HG03469 (cell line): ENCODE results near the gene CCDC170.
"Not testable (repeated sequence)": the region's sequence is repeated elsewhere in the genome, so short reads cannot be mapped to it uniquely, and the experiment has no call there.

Experiments
- ATAC-seq: cut with Tn5 transposase; IDR thresholded peaks from one replicate; pipeline ENCODE4 v1.9.1; 2021; ENCODE audit warnings: mild to moderate bottlenecking, moderate library complexity, moderate number of reproducible peaks; ENCODE audit not compliant: unreplicated experiment

The CCDC170 gene

DNA sequence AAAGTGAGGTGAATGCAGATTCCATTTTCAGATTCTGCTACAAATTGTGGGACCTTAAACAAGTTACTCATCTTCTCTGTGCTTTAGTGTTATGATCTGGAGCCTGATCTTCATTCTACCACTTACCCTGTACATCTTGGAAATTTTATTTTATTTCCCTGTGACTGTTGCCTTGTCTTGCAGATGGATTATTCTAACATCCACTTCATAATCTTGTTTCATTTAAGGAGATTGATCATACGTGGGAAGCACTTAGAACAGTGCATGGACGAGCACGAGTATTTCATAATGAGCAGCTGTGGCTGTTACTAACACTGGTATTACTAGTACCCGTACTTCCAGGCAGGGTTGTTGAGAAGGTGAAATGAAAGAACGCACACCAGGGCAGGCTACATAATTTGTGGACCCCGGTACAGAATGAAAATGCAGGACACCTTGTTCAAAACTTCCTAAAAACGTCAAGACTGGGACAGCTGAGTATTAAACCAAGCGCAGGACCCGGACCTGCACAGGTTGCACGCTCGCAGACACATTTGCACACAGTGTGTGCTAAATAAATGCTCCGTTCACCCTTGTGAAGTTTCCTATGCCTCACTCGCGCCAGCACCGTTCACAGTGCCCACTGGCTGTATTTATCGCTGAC, 535 bp upstream of the CCDC170 start:
- no peak for ATAC-seq

DNA sequence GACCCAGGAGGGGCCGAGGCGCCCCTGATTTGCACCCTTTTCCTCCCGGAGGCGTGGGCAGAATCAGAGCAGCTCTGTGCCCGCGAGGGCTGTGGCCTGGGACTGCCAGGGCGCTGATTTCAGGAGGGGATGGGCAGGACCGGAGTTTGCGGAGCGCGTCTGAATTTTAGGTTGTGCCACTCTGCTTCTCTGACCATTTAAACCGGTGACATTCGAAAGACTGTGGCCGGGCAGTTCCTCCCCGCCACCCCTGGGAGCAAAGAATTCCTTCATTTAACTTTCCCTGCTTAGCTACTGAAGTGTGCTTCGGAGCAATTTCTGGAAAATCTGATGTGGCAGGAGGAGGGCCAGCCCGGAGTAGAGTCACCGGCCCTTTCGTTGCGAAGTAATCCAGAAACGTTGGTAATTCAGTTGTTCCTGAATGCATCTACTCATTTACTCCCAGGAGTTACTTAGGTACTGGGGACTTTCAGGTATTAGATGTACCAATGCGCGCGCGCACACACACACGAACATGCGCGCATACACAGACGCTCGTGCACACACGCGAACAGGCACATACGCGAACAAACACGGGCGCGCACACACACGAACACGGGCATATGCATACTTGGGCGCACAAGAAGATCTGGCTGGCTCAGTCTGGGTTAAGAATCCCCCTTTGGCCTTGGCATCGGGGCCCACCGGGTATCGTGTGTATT, 568 bp downstream of the CCDC170 start:
- ATAC-seq = no peak

DNA sequence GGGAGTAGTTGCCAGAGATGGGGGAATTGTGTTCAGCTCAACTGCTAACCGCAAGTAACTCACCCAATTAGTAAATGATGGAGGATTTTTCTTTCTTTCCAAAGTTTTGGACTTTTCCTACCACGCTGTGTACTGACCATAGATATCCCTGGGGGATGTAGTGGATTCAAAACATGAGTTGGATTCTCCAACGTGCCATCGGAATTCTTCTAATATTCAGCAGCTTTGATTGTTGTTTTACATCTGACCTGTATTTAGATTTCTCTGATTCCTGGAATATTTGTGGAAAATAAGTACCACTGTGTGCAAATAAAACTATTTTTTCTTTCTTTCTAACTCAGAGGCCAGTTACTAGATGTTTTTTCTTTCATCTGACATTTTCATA, 1.1 kb downstream of the CCDC170 start:
- ATAC-seq = no peak

DNA sequence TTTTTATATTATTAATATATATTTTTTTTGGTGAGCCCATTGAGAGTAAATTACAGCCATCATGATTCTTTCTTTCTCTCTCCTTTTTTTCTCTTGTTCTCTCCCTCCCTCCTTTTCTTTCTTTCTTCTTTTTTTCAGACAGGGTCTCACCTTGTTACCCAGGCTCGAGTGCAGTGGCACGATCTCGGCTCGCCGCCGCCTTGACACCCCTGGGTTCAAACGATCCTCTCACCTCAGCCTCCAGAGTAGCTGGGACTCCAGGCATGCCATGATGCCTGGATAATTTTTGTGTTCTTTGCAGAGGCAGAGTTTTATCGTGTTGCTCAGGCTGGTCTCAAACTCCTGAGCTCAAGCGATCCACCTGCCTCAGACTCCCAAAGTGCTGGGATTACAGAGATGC, 1.6 kb downstream of the CCDC170 start:
- no peak for ATAC-seq

DNA sequence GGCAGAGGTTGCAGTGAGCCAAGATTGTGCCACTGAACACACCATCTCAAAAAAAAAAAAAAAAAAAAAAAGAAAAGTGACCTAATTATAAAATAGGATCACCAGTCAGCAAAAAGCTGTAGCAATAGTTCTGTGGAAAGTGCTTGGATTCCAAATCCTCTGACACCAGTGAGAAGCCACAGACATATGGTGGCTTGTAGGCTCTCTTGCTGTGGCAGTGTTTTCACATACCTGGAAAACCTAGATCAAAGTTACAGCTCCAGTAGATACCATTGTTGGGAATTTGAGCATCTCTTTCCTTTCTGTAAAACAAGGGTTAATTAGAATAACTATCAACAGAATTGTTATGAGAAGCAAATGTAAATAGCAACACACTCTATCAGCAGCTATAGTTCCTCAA, 4.1 kb downstream of the CCDC170 start:
- no peak for ATAC-seq

DNA sequence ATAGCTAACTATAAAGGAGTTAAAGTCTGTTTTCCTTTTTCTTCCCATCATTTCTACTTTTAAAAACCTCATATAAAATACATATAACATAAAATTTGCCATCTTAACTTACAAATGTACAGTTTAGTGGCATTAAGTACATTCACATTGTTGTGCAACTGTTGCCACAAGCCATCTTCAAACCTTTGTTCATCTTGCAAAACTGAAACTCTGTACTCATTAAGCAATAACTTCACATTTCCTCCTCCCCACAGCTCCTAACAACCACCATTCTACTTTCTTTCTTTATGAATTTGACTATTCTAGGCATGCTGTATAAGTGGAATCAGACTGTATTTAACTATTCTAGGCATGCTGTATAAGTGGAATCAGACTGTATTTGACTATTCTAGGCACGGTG, 4.5 kb downstream of the CCDC170 start:
- ATAC-seq = no peak

DNA sequence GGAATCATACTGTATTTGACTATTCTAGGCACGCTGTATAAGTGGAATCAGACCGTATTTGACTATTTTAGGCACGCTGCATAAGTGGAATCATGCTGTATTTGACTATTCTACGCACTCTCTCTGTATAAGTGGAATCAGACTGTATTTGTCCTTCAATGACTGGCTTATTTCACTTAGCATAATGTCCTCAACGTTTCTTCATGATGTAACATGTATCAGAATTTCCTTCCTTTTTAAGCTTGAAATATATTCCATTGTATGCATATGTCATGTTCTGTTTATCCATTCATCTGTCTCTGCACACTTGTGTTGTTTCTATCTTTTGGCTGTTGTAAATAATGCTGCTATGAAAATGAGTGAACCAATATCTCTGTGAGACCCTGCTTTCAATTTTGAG, 5.7 kb downstream of the CCDC170 start:
- ATAC-seq = no peak

DNA sequence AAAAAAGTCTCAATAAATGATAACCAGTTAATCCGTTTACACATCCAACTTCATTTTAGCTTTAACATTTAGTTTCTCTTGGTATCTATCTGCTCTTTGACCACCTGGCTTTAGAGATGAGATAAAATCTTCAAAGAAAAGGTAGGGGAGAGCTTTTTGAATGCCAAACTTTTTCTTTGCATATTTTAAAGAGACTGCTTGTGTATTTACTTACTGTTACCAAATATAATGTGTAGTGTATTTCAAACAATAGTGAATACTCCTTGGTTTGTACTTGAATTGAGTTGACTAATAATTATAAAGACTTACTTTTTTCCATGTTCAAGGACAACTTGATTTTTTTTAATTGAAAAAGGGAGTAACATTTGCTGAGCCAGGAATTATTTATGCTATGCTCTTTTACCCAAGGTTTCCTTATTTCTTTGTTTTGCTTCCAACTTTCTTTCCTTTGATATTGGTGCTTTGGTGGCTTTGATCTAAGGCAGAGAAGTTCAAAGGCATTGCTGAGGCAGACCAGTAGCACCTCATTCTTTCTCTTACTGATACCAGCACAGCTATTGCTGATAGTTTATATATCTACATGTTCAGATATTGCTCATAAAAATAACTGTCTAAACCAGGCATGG, 7.8 kb downstream of the CCDC170 start:
- no peak for ATAC-seq

DNA sequence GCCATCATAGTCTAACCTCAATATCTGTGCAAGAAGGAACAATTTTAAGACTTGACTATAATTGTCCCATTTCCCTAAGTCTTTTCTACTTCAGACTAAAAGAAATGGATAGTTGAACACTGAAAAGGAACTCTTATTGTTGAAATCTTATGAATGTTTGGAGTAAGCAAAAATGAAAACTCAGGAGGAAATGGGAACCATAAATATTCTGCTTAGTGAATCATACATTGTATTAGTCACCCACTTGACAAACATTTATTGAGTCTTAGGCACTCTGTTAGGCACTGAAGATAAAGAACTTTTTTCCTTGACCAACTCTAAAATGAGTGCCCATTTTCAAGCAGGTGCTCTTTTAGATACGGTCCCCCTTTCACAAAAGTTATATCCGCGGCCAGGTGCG, 8.7 kb downstream of the CCDC170 start:
- no peak for ATAC-seq

DNA sequence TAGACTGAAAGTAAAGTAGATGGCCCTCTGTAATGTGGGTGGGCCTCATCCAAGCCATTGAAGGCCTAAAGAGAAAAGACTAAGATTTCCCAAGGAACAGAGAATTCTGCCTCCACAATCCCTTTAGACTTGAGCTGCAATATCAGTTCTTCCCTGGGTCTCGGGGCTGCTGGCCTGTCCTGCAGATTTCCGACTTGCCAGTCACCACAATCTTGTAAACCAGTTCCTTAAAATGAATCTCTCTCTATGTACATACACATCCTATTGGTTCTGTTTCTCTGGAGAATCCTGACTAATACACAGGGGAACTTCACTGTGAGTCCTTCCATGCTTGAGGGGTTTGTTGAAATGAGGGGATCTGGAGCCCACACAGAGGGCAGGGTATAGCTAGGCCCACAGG, 12.9 kb downstream of the CCDC170 start:
- no peak for ATAC-seq

DNA sequence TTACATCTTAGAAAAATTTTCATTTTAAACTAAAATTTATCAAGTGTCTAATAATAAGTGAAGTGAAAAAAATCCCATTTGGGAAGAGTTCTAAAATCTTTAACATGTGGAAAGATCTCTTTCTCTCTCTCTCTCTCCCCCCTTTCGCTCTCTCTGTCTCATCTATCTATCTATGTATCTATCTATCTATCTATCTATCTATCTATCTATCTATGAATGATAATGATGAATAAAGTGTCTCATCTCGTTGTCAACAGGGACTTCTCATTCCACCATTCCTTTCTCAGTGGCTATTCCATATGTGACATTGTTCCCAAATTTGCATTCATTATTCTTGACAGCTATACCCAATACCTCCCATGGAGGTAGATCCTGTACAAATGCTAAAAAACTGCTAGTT, 15.2 kb downstream of the CCDC170 start:
- ATAC-seq = no peak

DNA sequence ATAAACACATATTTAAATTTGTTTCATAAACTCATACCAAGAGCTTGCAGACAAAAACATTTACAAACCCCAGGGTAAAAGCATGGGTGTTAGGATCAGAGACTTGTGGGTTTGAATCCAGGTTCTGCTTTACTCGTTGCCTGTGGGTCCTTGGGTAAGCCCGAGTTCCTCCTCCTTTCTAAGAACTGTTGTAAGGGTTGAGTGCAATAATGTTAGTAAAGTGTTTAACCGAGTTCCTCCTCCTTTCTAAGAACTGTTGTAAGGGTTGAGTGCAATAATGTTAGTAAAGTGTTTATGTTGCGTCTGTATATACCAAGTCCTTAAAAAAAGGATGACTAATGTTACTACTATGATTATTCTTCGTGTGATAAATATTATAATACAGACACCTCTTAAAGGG, 18.7 kb downstream of the CCDC170 start:
- ATAC-seq = no peak

DNA sequence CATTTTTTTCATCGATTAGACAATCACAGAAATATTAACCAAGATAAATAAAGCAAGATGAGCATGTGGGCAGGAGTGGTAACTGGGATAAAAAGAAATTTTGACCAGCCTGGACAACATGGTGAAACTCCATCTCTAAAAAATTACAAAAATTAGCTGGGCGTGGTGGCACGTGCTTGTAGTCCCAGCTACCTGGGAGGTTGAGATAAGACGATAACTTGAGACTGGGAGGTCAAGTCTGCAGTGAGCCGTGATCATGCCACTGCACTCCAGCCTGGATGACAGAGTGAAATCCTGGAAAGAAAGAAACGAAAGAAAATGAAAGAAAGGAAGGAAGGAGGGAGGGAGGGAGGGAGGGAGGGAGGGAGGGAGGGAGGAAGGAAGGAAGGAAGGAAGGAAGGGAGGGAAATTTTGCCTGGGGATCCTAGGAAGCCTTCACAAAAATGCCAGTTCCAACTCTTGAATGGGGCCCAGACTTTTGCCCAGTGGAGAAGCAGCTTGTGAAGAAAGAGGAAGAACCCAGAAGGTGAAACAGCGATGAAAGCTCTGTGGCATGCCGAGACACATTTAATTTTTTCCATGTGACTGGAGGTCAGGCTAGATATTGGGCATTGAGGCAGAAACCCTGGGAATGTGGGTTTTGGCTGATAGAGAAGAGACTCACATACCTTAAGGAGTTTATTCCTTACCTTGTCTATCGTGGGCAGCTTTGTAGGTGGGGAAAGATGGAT, 20.3 kb downstream of the CCDC170 start:
- no peak for ATAC-seq

DNA sequence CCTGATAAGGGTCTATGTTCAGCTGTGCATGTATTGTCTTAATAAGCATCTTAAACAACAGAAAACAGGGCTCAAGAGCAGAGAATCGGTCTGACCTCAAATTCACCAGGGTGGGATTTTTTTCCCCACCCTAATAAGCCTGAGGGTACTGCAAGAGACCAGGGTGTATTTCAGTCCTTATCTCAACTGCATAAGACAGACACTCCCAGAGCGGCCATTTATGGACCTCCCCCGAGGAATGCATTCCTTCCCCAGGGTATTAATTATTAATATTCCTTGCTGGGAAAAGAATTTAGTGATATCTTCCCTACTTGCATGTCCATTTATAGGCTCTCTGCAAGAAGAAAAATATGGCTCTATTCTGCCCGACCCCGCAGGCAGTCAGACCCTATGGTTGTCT, 25.2 kb downstream of the CCDC170 start:
- ATAC-seq = not testable (repeated sequence)

DNA sequence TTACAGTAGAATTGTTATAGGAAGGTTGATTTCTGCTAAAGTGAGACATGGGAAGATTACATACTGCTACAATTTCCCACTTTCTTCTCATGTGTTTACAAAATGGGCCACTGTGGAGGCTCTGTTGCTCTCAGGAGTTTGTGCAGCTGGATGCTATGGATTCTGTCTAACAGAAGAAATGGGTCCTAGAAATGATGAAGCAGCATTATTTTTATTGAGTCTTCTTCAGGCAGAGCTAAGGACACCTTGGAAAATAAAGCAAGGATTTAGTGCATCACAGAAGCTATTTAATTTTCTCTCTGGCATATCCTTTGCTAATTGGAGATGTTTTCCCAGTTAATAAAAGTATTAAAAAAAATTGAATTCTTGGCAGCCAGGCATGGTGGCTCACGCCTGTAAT, 29.2 kb downstream of the CCDC170 start:
- no peak for ATAC-seq

DNA sequence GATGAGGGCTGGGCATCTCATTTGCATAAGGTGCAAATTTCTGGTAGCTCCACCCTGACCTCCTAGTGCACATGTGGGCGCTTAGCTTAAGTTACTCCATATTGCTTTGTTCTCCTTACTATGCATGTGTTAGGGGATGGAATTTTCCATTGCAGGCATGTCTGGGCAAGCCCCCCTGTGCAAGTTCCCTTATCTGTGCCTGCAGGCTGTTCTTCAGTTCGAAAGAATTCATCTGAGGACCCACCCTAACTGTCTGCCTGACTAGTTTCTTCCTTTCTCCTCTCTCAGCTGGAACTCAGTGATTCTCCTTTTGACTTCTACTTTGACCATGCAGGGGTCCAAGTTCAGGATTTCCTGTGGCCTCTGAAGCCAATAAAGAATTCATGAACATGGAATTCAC, 30.2 kb downstream of the CCDC170 start:
- ATAC-seq = no peak

DNA sequence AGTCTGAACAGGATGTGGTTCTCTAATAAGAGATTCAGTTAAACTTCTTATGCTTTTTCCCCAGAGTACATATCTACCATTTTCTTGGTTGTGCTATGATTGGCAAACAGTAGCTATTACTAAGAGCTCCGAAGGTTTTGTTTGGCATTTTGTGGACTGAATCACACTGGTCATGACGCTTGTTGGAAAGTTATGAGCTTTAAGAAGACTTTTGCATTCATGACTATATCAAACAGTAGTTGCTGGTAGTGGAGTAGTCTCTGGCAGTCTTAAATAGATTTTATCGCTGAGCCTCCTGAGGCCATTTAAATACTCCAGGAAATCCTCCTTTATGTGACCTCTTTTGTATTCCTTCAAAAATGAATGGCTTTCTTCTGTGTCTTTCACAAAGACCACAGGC, 40.8 kb downstream of the CCDC170 start:
- ATAC-seq = no peak

DNA sequence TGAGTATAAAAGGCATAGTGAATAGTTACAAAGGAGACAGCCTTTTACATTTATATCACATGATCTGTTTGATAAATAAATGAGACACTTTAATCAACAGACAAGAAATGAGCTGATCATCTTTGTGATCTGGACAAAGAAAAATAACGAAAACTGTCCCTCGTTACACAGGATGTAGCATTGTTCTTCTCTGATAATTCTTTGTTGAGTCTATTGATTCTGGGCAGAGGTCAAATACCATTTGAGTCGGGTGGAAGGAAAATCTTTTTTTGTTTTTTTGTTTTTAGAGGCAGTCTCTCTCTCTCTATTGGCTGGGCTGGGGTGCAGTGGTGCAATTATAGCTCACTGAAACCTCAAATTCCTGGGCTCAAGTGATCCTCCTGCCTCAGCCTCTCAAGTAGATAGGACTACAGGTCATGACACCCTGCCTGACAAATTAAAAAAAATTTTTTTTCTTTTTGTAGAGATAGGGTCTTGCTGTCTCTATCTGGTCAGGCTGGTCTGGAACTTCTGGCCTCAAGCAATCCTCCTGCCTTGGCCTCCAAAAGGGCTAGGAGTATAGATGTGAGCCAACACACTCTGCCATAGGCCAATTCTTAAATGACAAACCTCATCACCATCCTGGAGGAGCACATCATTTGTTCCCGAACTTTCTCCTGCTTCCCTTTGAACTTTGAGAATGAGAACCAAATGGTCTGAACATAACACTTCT, 41.8 kb downstream of the CCDC170 start:
- ATAC-seq = no peak

DNA sequence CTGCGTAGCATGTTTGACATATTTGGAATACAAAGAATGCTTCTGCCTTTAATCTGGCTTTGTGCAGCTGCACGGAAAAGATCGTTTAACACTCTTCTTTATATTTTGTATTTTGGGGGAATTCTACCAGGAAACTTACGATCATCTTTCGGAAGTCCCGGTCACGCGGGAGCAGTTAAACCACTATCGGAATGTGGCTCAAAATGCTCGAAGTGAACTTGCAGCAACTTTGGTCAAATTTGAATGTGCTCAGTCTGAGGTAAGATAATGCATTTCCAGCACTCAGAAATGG, 42.3 kb downstream of the CCDC170 start:
- no peak for ATAC-seq

DNA sequence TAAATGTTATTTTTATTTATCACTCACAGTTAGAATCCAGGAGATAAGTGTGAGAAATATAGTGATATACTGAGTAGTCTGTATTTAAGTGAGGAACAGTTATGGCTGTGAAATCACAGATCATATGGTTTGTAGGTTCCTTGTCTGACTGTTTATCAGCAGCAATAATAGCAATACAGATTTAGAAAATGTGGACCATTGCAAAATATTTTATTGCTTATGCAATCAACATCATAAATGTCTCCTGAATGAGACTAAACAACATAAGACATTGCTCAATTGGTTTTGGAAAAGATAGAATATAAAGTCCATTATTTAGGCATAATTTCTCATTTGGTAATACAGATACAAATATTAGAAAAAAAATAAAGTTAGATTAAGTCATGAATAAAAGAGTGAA, 43.7 kb downstream of the CCDC170 start:
- ATAC-seq = no peak

DNA sequence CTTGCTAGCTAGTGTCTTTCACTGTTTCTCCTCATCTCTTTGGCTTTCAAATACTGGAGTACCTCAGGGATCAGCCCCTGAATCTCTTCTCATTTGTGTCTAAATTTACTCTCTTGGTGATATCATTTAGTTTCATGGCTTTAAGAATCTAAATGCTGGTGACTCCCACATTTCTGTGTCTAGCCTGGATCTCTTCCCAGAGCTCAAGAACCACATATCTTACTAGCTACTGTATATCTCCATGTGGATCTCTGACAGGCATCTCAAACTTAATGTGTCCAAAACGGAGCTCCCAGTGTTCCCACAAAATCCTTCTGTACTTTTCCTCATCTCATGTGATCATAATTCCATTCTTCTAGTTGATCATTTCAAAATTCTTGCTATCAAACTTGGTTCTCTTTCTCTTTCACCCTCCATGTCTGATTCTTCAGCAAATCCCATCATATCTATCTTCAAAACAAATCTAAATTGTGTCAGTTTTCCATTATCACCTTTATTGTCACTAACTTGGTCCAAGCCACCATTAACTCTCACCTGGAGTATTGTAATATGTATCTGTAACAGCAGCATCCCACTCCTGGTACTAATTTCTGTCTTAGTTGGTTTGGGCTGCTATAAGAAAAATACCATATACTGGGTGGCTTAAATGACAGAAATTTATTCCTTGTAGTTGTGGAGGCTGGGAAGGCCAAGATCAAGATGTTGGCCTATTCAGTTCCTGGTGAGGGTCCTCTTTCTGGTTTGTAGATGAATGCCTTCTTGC, 45.9 kb downstream of the CCDC170 start:
- ATAC-seq = no peak
